ENCODE data around the gene TC2N. TPM values are rescaled to one million over a fixed set of nuclear protein-coding genes. Genes with fewer than 3 reads are reported as not detected.
"Not testable (repeated sequence)": the region's sequence is repeated elsewhere in the genome, so short reads cannot be mapped to it uniquely, and the experiment has no call there.

TC2N gene
- polyA plus RNA-seq, 1 donor from 2014 or later = 2.1 TPM

GRCh38 chr14:91743305-91743653 is 124.1 kb downstream of the TC2N start:
- H3K9me3 ChIP-seq (ENCODE audit: low read length) = no peaks in the 10 kb centered on the region
- no peaks in the 10 kb centered on the region for H3K36me3 ChIP-seq (ENCODE audit: insufficient read depth, low read length)
- H3K79me2 ChIP-seq (replicated peaks; ENCODE audit: insufficient read depth, low read length) = no peaks in the 10 kb centered on the region
- no peaks in the 10 kb centered on the region for H3F3A ChIP-seq (ENCODE audit: insufficient read depth, low read length, poor library complexity, severe bottlenecking)
- no peaks in the 10 kb centered on the region for H4K20me1 ChIP-seq (ENCODE audit: insufficient read depth)
- TF ChIP-seq TAF1 (IDR thresholded peaks at IDR 0.05; ENCODE audit: low read depth) (no peak), EP300 (conservative IDR thresholded peaks at IDR 0.05; ENCODE audit: poor library complexity, severe bottlenecking) (no peak), EZH2 (IDR thresholded peaks at IDR 0.05; ENCODE audit: borderline replicate concordance, insufficient read depth, low read length, poor library complexity, severe bottlenecking) (no peak), MXI1 (conservative IDR thresholded peaks at IDR 0.05; ENCODE audit: poor library complexity, severe bottlenecking) (no peak), RAD21 (conservative IDR thresholded peaks at IDR 0.05) (no peak), REST (IDR thresholded peaks at IDR 0.05; ENCODE audit: borderline replicate concordance) (no peak), POLR2AphosphoS5 (IDR thresholded peaks at IDR 0.05) (no peak), SMC3 (conservative IDR thresholded peaks at IDR 0.05; ENCODE audit: poor library complexity) (no peak)
- TF ChIP-seq, protein P1, sequence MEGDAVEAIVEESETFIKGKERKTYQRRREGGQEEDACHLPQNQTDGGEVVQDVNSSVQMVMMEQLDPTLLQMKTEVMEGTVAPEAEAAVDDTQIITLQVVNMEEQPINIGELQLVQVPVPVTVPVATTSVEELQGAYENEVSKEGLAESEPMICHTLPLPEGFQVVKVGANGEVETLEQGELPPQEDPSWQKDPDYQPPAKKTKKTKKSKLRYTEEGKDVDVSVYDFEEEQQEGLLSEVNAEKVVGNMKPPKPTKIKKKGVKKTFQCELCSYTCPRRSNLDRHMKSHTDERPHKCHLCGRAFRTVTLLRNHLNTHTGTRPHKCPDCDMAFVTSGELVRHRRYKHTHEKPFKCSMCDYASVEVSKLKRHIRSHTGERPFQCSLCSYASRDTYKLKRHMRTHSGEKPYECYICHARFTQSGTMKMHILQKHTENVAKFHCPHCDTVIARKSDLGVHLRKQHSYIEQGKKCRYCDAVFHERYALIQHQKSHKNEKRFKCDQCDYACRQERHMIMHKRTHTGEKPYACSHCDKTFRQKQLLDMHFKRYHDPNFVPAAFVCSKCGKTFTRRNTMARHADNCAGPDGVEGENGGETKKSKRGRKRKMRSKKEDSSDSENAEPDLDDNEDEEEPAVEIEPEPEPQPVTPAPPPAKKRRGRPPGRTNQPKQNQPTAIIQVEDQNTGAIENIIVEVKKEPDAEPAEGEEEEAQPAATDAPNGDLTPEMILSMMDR (IDR thresholded peaks at IDR 0.05; ENCODE audit: poor library complexity, severe bottlenecking) = no peak
- H2AFZ ChIP-seq (ENCODE audit: low read depth, low read length) = no peak overlapping the region
- no peak overlapping the region for H3K27ac ChIP-seq (ENCODE audit: low read length)
- H3K9ac ChIP-seq (ENCODE audit: low read length) = no peak overlapping the region
- no peak overlapping the region for H3K4me3 ChIP-seq (ENCODE audit: low read length)
- H3K27me3 ChIP-seq (ENCODE audit: insufficient read depth, low read depth, low read length) = no peaks in the 10 kb centered on the region
- no peak overlapping the region for H3K4me2 ChIP-seq (ENCODE audit: low read length)
- no peaks in the 10 kb centered on the region for H3K9me2 ChIP-seq (ENCODE audit: insufficient read depth, low read length)

DNA sequence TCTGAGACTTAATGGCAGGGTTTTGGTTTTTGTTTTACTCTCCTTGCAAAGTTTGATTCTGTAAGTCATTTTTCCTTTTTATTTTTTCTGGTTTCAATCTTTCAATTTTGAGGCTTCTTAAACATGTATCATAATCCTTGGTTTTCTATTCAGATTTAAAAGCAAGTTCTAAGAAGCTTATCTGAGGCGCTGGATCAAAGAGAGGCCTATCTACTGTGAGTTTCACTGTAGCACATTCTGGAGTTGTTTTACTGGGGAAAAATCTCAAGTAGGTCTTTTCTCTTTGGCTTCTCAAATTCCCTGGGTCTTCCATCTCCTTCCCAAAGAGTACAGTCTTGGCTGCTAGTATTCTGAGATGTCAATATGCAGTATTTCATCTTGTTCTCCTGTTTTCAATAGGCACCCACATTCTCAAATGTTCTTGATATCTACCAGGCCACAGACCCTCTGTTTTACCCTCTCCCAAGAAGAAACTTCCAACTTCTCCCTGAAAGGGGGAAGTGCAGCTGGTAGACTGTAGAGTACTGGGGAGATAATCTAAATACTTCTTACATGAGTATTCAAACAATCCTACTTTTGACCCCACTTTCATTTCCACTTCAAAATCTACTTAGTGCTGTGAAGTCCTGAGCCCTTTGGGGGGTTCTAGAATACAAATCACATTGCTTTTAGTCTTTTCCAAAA is 124.6 kb downstream of the TC2N start:
- no peak overlapping the region for H3K4me3 ChIP-seq (ENCODE audit: low read length)
- TF ChIP-seq EZH2 (IDR thresholded peaks at IDR 0.05; ENCODE audit: borderline replicate concordance, insufficient read depth, low read length, poor library complexity, severe bottlenecking) = no peak
- TF ChIP-seq POLR2AphosphoS5 (IDR thresholded peaks at IDR 0.05) = no peak
- no peak for TF ChIP-seq RAD21 (conservative IDR thresholded peaks at IDR 0.05)
- no peak for TF ChIP-seq TAF1 (IDR thresholded peaks at IDR 0.05; ENCODE audit: low read depth)
- TF ChIP-seq, protein P1 (IDR thresholded peaks at IDR 0.05; ENCODE audit: poor library complexity, severe bottlenecking) = no peak
- TF ChIP-seq MXI1 (conservative IDR thresholded peaks at IDR 0.05; ENCODE audit: poor library complexity, severe bottlenecking) = no peak
- TF ChIP-seq EP300 (conservative IDR thresholded peaks at IDR 0.05; ENCODE audit: poor library complexity, severe bottlenecking) = no peak
- TF ChIP-seq SMC3 (conservative IDR thresholded peaks at IDR 0.05; ENCODE audit: poor library complexity) = no peak
- no peak for TF ChIP-seq REST (IDR thresholded peaks at IDR 0.05; ENCODE audit: borderline replicate concordance)
- H3K79me2 ChIP-seq (replicated peaks; ENCODE audit: insufficient read depth, low read length) = no peaks in the 10 kb centered on the region
- H4K20me1 ChIP-seq (ENCODE audit: insufficient read depth) = no peaks in the 10 kb centered on the region
- H3K9me2 ChIP-seq (ENCODE audit: insufficient read depth, low read length) = no peaks in the 10 kb centered on the region
- no peaks in the 10 kb centered on the region for H3K27me3 ChIP-seq (ENCODE audit: insufficient read depth, low read depth, low read length)
- no peak overlapping the region for H2AFZ ChIP-seq (ENCODE audit: low read depth, low read length)
- no peaks in the 10 kb centered on the region for H3K9me3 ChIP-seq (ENCODE audit: low read length)
- H3K36me3 ChIP-seq (ENCODE audit: insufficient read depth, low read length) = no peaks in the 10 kb centered on the region
- no peak overlapping the region for H3K4me2 ChIP-seq (ENCODE audit: low read length)
- no peak overlapping the region for H3K9ac ChIP-seq (ENCODE audit: low read length)
- no peak overlapping the region for H3K27ac ChIP-seq (ENCODE audit: low read length)
- H3F3A ChIP-seq (ENCODE audit: insufficient read depth, low read length, poor library complexity, severe bottlenecking) = no peaks in the 10 kb centered on the region

GRCh38 chr14:91739867-91740266 is 127.5 kb downstream of the TC2N start:
- H3K4me2 ChIP-seq (ENCODE audit: low read length); H3K36me3 ChIP-seq (ENCODE audit: insufficient read depth, low read length); H3K4me3 ChIP-seq (ENCODE audit: low read length); H4K20me1 ChIP-seq (ENCODE audit: insufficient read depth); H2AFZ ChIP-seq (ENCODE audit: low read depth, low read length); H3K27ac ChIP-seq (ENCODE audit: low read length); H3K9ac ChIP-seq (ENCODE audit: low read length); H3K27me3 ChIP-seq (ENCODE audit: insufficient read depth, low read depth, low read length); H3F3A ChIP-seq (ENCODE audit: insufficient read depth, low read length, poor library complexity, severe bottlenecking); H3K79me2 ChIP-seq (replicated peaks; ENCODE audit: insufficient read depth, low read length); H3K9me2 ChIP-seq (ENCODE audit: insufficient read depth, low read length); H3K9me3 ChIP-seq (ENCODE audit: low read length): not testable (repeated sequence)

Data from neural cell (in vitro differentiated cells).